BE2C (cell line): ENCODE results near the gene XRRA1.

ENCODE experiments used
- DNase-seq: peaks from one replicate; pipeline ENCODE4 v3.0.0-alpha.2; 2020
- H3K27me3 ChIP-seq: fragments of 250-450 bp; sonication (Bioruptor Pico); 2 replicates; pipeline ENCODE4 v1.5.1; 2020; ENCODE audit warnings: mild to moderate bottlenecking
- H3K36me3 ChIP-seq: fragments of 250-450 bp; sonication (Bioruptor Pico); 2 replicates; pipeline ENCODE4 v1.5.1; 2020; ENCODE audit warnings: mild to moderate bottlenecking
- H3K4me1 ChIP-seq: fragments of 250-450 bp; sonication (Bioruptor Pico); 2 replicates; pipeline ENCODE4 v1.5.1; 2020
- H3K4me3 ChIP-seq: 2 replicates; pipeline ENCODE4 v1.5.1; 2011; ENCODE audit warnings: low read depth, low read length
- H3K9me3 ChIP-seq: fragments of 250-450 bp; sonication (Bioruptor Pico); 2 replicates; pipeline ENCODE4 v1.5.1; 2020
- CTCF ChIP-seq: IDR thresholded peaks from 2 replicates; pipeline ENCODE4 v1.5.1; 2012; ENCODE audit warnings: mild to moderate bottlenecking, low read depth, low read length

Gene XRRA1

GRCh38 chr11:74847395-74847794 is 101.5 kb downstream of the XRRA1 start:
- no peak for DNase-seq
- no peak for TF ChIP-seq CTCF
- peaks cover 18% of the 10 kb centered on the region for H3K36me3 ChIP-seq

GRCh38 chr11:74846770-74847169 is 102.1 kb downstream of the XRRA1 start:
- no peak for TF ChIP-seq CTCF
- no peak for DNase-seq
- Histone ChIP-seq H3K9me3 (no peaks in the 10 kb centered on the region), H3K36me3 (peaks cover 18% of the 10 kb centered on the region), H3K27me3 (no peaks in the 10 kb centered on the region), H3K4me1 (no peaks in the 10 kb centered on the region; the same call in 1 of the 2 replicates), H3K4me3 (no peak overlapping the region)

More at GRCh38 chr11:74847395-74847794, 101.5 kb downstream of the XRRA1 start:
- Histone ChIP-seq H3K4me3 (no peak overlapping the region), H3K4me1 (no peaks in the 10 kb centered on the region; the same call in 1 of the 2 replicates), H3K9me3 (no peaks in the 10 kb centered on the region), H3K27me3 (no peaks in the 10 kb centered on the region; the same call in 1 of the 2 replicates)

- H3K27me3 ChIP-seq: no peaks in the 10 kb centered on the region
- no peak for TF ChIP-seq CTCF
- no peak for DNase-seq
- no peaks in the 10 kb centered on the region for H3K9me3 ChIP-seq
- no peak overlapping the region for H3K4me3 ChIP-seq
- no peaks in the 10 kb centered on the region; the same call in 1 of the 2 replicates for H3K4me1 ChIP-seq
- H3K36me3 ChIP-seq: peaks cover 18% of the 10 kb centered on the region
Observed at GRCh38 chr11:74845978-74846517, 102.8 kb downstream of the XRRA1 start.

- Histone ChIP-seq H3K9me3 (no peaks in the 10 kb centered on the region), H3K36me3 (peaks cover 10% of the 10 kb centered on the region), H3K4me3 (no peak overlapping the region), H3K27me3 (no peaks in the 10 kb centered on the region), H3K4me1 (no peaks in the 10 kb centered on the region; the same call in 1 of the 2 replicates)
- no peak for TF ChIP-seq CTCF
- DNase-seq: no peak
Observed at GRCh38 chr11:74844865-74845264, 104.0 kb downstream of the XRRA1 start.

GRCh38 chr11:74844072-74844471 is 104.8 kb downstream of the XRRA1 start:
- no peaks in the 10 kb centered on the region for H3K9me3 ChIP-seq
- H3K27me3 ChIP-seq: no peaks in the 10 kb centered on the region
- H3K4me1 ChIP-seq: no peaks in the 10 kb centered on the region; the same call in 1 of the 2 replicates
- no peak for DNase-seq
- no peak for TF ChIP-seq CTCF
- H3K36me3 ChIP-seq: peaks cover 10% of the 10 kb centered on the region
- no peak overlapping the region for H3K4me3 ChIP-seq

GRCh38 chr11:74842967-74843366 is 105.9 kb downstream of the XRRA1 start:
- Histone ChIP-seq H3K36me3 (peaks cover 10% of the 10 kb centered on the region), H3K27me3 (no peaks in the 10 kb centered on the region), H3K9me3 (no peaks in the 10 kb centered on the region), H3K4me1 (no peaks in the 10 kb centered on the region; the same call in 1 of the 2 replicates), H3K4me3 (no peak overlapping the region)
- DNase-seq: no peak
- no peak for TF ChIP-seq CTCF
